Endothelial cell of umbilical vein (primary cell): ENCODE results near the gene FAM83E. TPM values are rescaled to one million over a fixed set of nuclear protein-coding genes. Genes with fewer than 3 reads are reported as not detected.

ENCODE experiments used
- BruUV-seq: library from RNA; stranded (reverse); fragments of 400-500 nt; replicated peaks from 2 replicates; lab custom pipeline; 2021; lab: Mats Ljungman, UMichigan
- CTCF ChIA-PET: fragments of 300-600, 350-600 bp; sonication (Branson Sonifier 250); formaldehyde crosslinking; loops from one replicate; lab custom pipeline; 2021; ENCODE audit warnings: antibody characterized with exemption, inconsistent platforms; lab: Charles Lee
- POLR2A ChIA-PET: fragments of 300-600, 350-600 bp; sonication (Branson Sonifier 250); formaldehyde crosslinking; loops from one replicate; lab custom pipeline; 2021; ENCODE audit warnings: antibody characterized with exemption, inconsistent platforms; lab: Charles Lee
- DNase-seq: peaks from one replicate; pipeline ENCODE4 v3.0.0-alpha.2; 2011; ENCODE audit warnings: low read depth, low spot score
- FAIRE-seq: peaks from 2 replicates; lab custom pipeline; 2011; peaks lifted over from hg19 to GRCh38; lab: Jason Lieb, UNC
- H2AFZ ChIP-seq: 2 replicates; pipeline ENCODE4 v1.6.0; 2012; ENCODE audit warnings: low read depth, low read length, control low read depth, inconsistent platforms
- H3K27ac ChIP-seq: 2 replicates; pipeline ENCODE4 v1.5.1; 2011; ENCODE audit warnings: low read depth, mild to moderate bottlenecking, control low read depth, low read length, moderate library complexity; ENCODE audit not compliant: insufficient read depth
- H3K27me3 ChIP-seq, 2 experiments: 2 replicates each; pipeline versions ENCODE4 v1.6.0 to v1.6.1; 2011; ENCODE audit warnings: low read length in 2 of 2, mixed read lengths in 1 of 2; ENCODE audit not compliant: control insufficient read depth in 2 of 2, insufficient read depth in 2 of 2
- H3K36me3 ChIP-seq, 2 experiments: 2 replicates in 1 of 2; 3 replicates in 1 of 2; pipeline ENCODE4 v1.5.1; 2011; ENCODE audit warnings: low read length in 2 of 2, mild to moderate bottlenecking in 1 of 2, moderate library complexity in 1 of 2; ENCODE audit not compliant: control insufficient read depth in 2 of 2, insufficient read depth in 2 of 2; ENCODE audit errors: extremely low read depth in 1 of 2
- H3K4me1 ChIP-seq: 3 replicates; pipeline ENCODE4 v1.5.1; 2011; ENCODE audit warnings: mild to moderate bottlenecking, low read length; ENCODE audit not compliant: control insufficient read depth, insufficient read depth; ENCODE audit errors: extremely low read depth
- H3K4me2 ChIP-seq: 2 replicates; pipeline ENCODE4 v1.6.1; 2011; ENCODE audit warnings: low read length, control low read depth, mixed read lengths; ENCODE audit not compliant: insufficient read depth
- H3K4me3 ChIP-seq, 3 experiments: fragments of 200-600 bp in 1 of 3; sonication (generic), shearing (Covaris generic) in 1 of 3; replicated peaks in 1 of 3; 2 replicates each; pipeline ENCODE4 v1.5.1; 2011 to 2016; ENCODE audit warnings: control low read depth in 3 of 3, low read length in 3 of 3, mild to moderate bottlenecking in 2 of 3, inconsistent platforms in 1 of 3, low read depth in 1 of 3, moderate library complexity in 1 of 3; ENCODE audit not compliant: insufficient read depth in 1 of 3
- H3K79me2 ChIP-seq: 2 replicates; pipeline ENCODE4 v1.6.0; 2012; ENCODE audit warnings: low read length, inconsistent platforms; ENCODE audit not compliant: control insufficient read depth, insufficient read depth
- H3K9ac ChIP-seq: replicated peaks from 2 replicates; pipeline ENCODE3; 2011; ENCODE audit warnings: low read length, control low read depth; ENCODE audit not compliant: insufficient read depth; ENCODE audit errors: extremely low read depth
- H3K9me1 ChIP-seq: replicated peaks from 3 replicates; pipeline ENCODE4 v1.6.0; 2011; ENCODE audit warnings: mild to moderate bottlenecking, low read length; ENCODE audit not compliant: control insufficient read depth, insufficient read depth; ENCODE audit errors: extremely low read depth
- H3K9me3 ChIP-seq: replicated peaks from 2 replicates; pipeline ENCODE4 v1.5.1; 2012; ENCODE audit warnings: low read length, inconsistent platforms; ENCODE audit not compliant: control insufficient read depth, insufficient read depth
- H4K20me1 ChIP-seq: replicated peaks from 2 replicates; pipeline ENCODE3; 2011; ENCODE audit warnings: mild to moderate bottlenecking, low read length; ENCODE audit not compliant: control insufficient read depth, insufficient read depth; ENCODE audit errors: extremely low read depth
- EZH2 ChIP-seq: IDR thresholded peaks from 2 replicates; pipeline ENCODE4 v1.6.1; 2012; ENCODE audit warnings: borderline replicate concordance, low read depth, mild to moderate bottlenecking, moderate library complexity, low read length, inconsistent platforms; ENCODE audit not compliant: severe bottlenecking
- FOS ChIP-seq: IDR thresholded peaks from 2 replicates; pipeline ENCODE4 v1.6.1; 2011; ENCODE audit warnings: mild to moderate bottlenecking, low read length, moderate library complexity, borderline replicate concordance; ENCODE audit not compliant: insufficient read depth
- GATA2 ChIP-seq: IDR thresholded peaks from 2 replicates; pipeline ENCODE4 v1.7.0; 2011; ENCODE audit warnings: low read depth, mild to moderate bottlenecking, moderate library complexity, mixed read lengths, low read length; ENCODE audit not compliant: insufficient read length, insufficient read depth
- JUN ChIP-seq: IDR thresholded peaks from 2 replicates; pipeline ENCODE4 v1.6.1; 2011; ENCODE audit warnings: borderline replicate concordance, low read depth; ENCODE audit not compliant: insufficient read length, insufficient read depth
- MYC ChIP-seq: IDR thresholded peaks from one replicate; pipeline ENCODE4 v1.6.1; 2011; ENCODE audit warnings: mild to moderate bottlenecking, low read depth, low read length
- POLR2A ChIP-seq: IDR thresholded peaks from 2 replicates; pipeline ENCODE4 v1.6.1; 2012; ENCODE audit warnings: low read depth, mild to moderate bottlenecking, control low read depth, low read length
- POLR2AphosphoS5 ChIP-seq: IDR thresholded peaks from 2 replicates; pipeline ENCODE4 v1.6.1; 2012; ENCODE audit warnings: low read depth, mild to moderate bottlenecking, control low read depth, low read length, moderate library complexity; ENCODE audit not compliant: insufficient read depth
- dilution Hi-C: fragments of 300-500 bp; cut with MboI; formaldehyde crosslinking; loops from one replicate; pipeline ENCODE4 v1.15.0; 2019; ENCODE audit warnings: low sequenced_read_pairs; ENCODE audit not compliant: extremely low pct_ligation_motif_present
- intact Hi-C: fragments of 100-400 bp; cut with micrococcal nuclease; formaldehyde crosslinking; loops from one replicate; pipeline ENCODE4 v1.10.0; 2022
- polyA plus RNA-seq, 4 experiments: library from polyadenylated mRNA; depleted of rRNA in 3 of 4; stranded (reverse) in 3 of 4; unstranded in 1 of 4; fragments of >200 nt; gene quantifications; 2 replicates each; pipeline versions ENCODE4 v1.2.1 to v1.2.3, GENCODE V29; 2011 to 2012; ENCODE audit warnings: missing spikeins in 1 of 4
- total RNA-seq: library from RNA; stranded (reverse); gene quantifications from 2 replicates; pipeline ENCODE4 v1.2.3, GENCODE V29; 2021
- TF ChIP-seq, protein P1 (sequence below), 2 donors: IDR thresholded peaks; 1 replicate in 1 of 2; 2 replicates in 1 of 2; pipeline ENCODE4 v1.5.1; 2011; ENCODE audit warnings: low read length in 2 of 2, mild to moderate bottlenecking in 2 of 2, moderate library complexity in 2 of 2, control low read depth in 1 of 2, inconsistent platforms in 1 of 2, low read depth in 1 of 2; ENCODE audit not compliant: insufficient read depth in 1 of 2; ENCODE audit errors: extremely low read depth in 1 of 2
- TF ChIP-seq, protein P2 (sequence below): IDR thresholded peaks from 2 replicates; pipeline ENCODE4 v1.6.1; 2011; ENCODE audit not compliant: insufficient read depth, insufficient read length

The FAM83E gene
- total and polyA plus RNA-seq, 2 donors (not counting 3 experiments of a cell fraction or from before 2014, with no cell fraction given), result 0.04 to 1.7 TPM

DNA sequence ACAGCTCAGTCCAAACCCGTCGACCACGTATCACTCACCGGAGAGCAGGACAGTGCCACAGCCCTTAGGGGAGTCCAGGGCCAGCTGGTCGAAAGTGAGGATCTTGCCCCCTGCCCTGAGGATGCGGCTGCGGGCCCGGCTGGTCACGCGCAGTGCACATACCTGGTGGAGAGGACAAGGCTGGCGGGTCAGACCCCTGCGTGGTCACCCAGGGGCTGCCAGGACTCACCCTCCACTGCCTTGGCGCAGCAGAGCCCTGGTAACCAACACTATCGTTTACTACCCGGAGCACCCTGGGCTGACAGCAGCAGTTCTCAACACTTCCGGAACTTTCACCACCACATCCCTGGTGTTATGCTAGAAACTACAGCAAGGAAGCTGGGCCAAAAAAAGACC lies 1.2 kb upstream of the FAM83E start:
- H3K4me1 ChIP-seq, result peaks cover 25% of the 10 kb centered on the region
- H3K79me2 ChIP-seq, result peaks cover 38% of the 10 kb centered on the region
- POLR2A ChIA-PET, result no interaction called here
- no peak overlapping the region for H3K4me3 ChIP-seq
- CTCF ChIA-PET, result interaction anchor here (1.1 to 1.7 kb wide), 2 partner anchors 14 to 292 kb away, joined by 3 to 9 read pairs; no protein-coding TSS in a partner anchor
- intact Hi-C loops, result no loop called here
- no peaks in the 10 kb centered on the region for H3K27me3 ChIP-seq
- H3K9ac ChIP-seq, result no peak overlapping the region
- no peaks in the 10 kb centered on the region for H3K9me1 ChIP-seq
- no peaks in the 10 kb centered on the region for H4K20me1 ChIP-seq
- DNase-seq, result no peak
- dilution Hi-C loops, result no loop called here
- TF ChIP-seq, protein P1, sequence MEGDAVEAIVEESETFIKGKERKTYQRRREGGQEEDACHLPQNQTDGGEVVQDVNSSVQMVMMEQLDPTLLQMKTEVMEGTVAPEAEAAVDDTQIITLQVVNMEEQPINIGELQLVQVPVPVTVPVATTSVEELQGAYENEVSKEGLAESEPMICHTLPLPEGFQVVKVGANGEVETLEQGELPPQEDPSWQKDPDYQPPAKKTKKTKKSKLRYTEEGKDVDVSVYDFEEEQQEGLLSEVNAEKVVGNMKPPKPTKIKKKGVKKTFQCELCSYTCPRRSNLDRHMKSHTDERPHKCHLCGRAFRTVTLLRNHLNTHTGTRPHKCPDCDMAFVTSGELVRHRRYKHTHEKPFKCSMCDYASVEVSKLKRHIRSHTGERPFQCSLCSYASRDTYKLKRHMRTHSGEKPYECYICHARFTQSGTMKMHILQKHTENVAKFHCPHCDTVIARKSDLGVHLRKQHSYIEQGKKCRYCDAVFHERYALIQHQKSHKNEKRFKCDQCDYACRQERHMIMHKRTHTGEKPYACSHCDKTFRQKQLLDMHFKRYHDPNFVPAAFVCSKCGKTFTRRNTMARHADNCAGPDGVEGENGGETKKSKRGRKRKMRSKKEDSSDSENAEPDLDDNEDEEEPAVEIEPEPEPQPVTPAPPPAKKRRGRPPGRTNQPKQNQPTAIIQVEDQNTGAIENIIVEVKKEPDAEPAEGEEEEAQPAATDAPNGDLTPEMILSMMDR (IDR thresholded peaks at IDR 0.05; ENCODE audit: extremely low read depth in 1 of 2, insufficient read depth in 1 of 2, low read depth in 1 of 2, low read length in 2 of 2), result no peak
- peak; percentile 26 for TF ChIP-seq POLR2A
- no peak overlapping the region for H3K4me2 ChIP-seq
- peaks cover 19 to 24% of the 10 kb centered on the region in 2 experiments for H3K36me3 ChIP-seq
- no peaks in the 10 kb centered on the region for H3K9me3 ChIP-seq
- FAIRE-seq, result no peak
- BruUV-seq, result no TSS peak
- H2AFZ ChIP-seq, result no peak overlapping the region
- H3K27ac ChIP-seq, result no peak overlapping the region

DNA sequence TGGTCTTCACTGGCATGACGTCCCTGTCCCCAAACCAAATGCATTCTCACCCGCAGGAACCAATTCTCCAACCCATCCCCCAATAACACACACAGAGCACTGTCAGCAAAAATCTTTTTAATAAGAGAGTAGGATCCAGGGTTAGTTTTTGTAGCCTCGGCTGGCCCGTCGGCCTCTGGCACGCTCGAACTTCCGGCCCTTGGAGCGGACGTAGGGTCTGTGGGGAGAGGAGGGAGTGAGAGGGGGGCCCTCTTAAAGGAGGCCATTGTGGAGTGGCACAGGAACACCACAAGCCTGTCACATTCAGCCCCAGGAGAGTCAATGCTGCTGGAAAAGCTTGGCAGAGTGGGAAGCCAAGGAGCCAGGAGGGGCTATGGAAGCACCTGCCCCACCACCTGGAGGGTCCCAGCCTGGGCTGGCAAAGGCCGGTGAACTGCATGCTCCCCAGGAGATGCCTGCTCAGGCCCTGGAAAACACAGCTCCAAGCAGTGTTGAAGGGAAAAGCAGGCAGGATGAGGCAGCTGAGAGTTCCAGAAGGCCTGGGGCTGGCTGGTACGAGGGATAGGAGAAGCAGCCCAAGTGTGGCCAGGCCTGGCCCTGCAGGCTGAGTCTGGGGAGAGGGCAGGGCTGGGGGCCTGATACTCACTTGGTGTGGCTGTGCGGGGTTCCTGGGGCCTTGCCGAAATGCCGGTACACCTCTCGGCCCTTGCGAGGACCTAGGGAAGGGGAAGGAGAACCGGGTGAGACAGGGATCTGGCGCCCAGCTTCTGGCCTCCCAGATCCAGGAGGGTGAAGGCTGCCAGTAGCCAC lies 560 bp upstream of the FAM83E start:
- no peak overlapping the region for H3K9ac ChIP-seq
- no peak overlapping the region for H3K27ac ChIP-seq
- peaks cover 38% of the 10 kb centered on the region for H3K79me2 ChIP-seq
- no peak for TF ChIP-seq JUN
- TF ChIP-seq GATA2, result no peak
- TF ChIP-seq POLR2AphosphoS5, result no peak
- TF ChIP-seq, protein P2, sequence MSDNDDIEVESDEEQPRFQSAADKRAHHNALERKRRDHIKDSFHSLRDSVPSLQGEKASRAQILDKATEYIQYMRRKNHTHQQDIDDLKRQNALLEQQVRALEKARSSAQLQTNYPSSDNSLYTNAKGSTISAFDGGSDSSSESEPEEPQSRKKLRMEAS, result no peak
- TF ChIP-seq, protein P1 (IDR thresholded peaks at IDR 0.05; ENCODE audit: extremely low read depth in 1 of 2, insufficient read depth in 1 of 2, low read depth in 1 of 2, low read length in 2 of 2), result no peak
- TF ChIP-seq MYC, result no peak
- no peak for TF ChIP-seq EZH2
- no peak for TF ChIP-seq POLR2A
- no peak for TF ChIP-seq FOS
- no peak overlapping the region for H3K4me2 ChIP-seq
- no peak overlapping the region for H3K4me3 ChIP-seq
- ChIA-PET CTCF (no interaction called here), POLR2A (no interaction called here)
- peaks cover 25% of the 10 kb centered on the region for H3K4me1 ChIP-seq
- dilution Hi-C loops, result no loop called here
- DNase-seq, result no peak
- intact Hi-C loops, result no loop called here
- H4K20me1 ChIP-seq, result no peaks in the 10 kb centered on the region
- BruUV-seq, result no TSS peak
- no peak overlapping the region for H2AFZ ChIP-seq
- H3K9me3 ChIP-seq, result no peaks in the 10 kb centered on the region
- no peaks in the 10 kb centered on the region for H3K27me3 ChIP-seq
- FAIRE-seq, result no peak
- no peaks in the 10 kb centered on the region for H3K9me1 ChIP-seq
- peaks cover 19 to 24% of the 10 kb centered on the region in 2 experiments for H3K36me3 ChIP-seq
